Measurements from ENCODE around the gene CRISPLD2. TPM values are rescaled to one million over a fixed set of nuclear protein-coding genes. Genes with fewer than 3 reads are reported as not detected.

Gene CRISPLD2
- total RNA-seq, 5 donors from 2014 or later (not counting 1 experiment from before 2014, with no cell fraction given), result 0.76 to 2.8 (median 1.8) TPM

DNA sequence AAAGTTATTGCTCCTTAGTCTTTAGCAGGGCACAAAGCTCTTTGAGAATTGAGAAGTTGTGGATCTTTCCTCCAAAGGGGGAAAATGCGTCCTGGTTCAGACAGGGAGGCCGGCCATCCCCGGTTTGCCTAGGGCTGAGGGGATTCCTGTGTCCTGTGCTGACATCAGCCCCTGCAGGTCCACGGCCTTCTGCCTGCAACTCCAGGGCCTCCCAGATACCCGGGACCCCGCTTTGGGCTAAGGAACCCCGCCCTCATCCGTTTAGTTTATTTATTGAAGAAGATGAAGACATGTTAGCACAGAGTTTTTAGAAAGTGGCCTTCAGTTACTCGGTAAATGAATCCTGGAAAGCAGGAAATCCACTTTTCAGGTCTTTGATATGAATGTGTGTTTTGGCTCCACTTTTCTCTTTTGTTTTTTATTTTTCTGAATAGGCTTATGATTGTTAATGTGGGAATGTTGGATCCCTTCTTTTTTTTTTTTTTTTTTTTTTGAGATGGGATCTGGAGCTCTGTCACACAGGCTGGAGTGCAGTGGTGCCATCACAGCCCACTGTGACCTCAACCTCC is 65.6 kb downstream of the CRISPLD2 start:
- DNase-seq (no peak), ATAC-seq (replicated peaks in 1 of 4) (no peak)
- POLR2A ChIA-PET, result no interaction called here
- H3K27ac ChIP-seq (ENCODE audit: low read length), result no peak overlapping the region
- Mint-ChIP-seq H3K27ac (no peak overlapping the region), H3K27me3 (peaks cover 4 to 26% of the 10 kb centered on the region in 2 donors), H3K9me3 (peaks cover 2 to 4% (median 3%) of the 10 kb centered on the region in 3 donors), H3K36me3 (peaks cover 2% of the 10 kb centered on the region), H3K4me1 (peaks cover 0 to 10% (median 6%) of the 10 kb centered on the region in 3 donors), H3K4me3 (no peak overlapping the region)
- CTCF ChIA-PET, result interaction anchor here in 1 of 2 donors (0.6 kb wide), 1 partner anchor 801 kb away, joined by 3 read pairs; no protein-coding TSS in a partner anchor
- peaks cover 0 to 2% of the 10 kb centered on the region in 2 donors for H3K36me3 ChIP-seq (ENCODE audit: control insufficient read depth in 2 of 2, extremely low read depth in 1 of 2, insufficient read depth in 1 of 2, low read length in 1 of 2)
- no peak overlapping the region for H3K4me3 ChIP-seq (ENCODE audit: control insufficient read depth in 1 of 2, extremely low read depth in 1 of 2, low read length in 1 of 2)
- H3K9me3 ChIP-seq, result no peaks in the 10 kb centered on the region
- 44% methylated on average over 8 of the region's 9 CpGs for WGBS (ENCODE audit: insufficient coverage)
- peaks cover 0 to 34% of the 10 kb centered on the region in 2 experiments for H3K27me3 ChIP-seq (replicated peaks in 1 of 2; ENCODE audit: control insufficient read depth in 2 of 2, extremely low read depth in 1 of 2, insufficient read depth in 2 of 2, low read length in 1 of 2)
- H3K4me1 ChIP-seq (ENCODE audit: control insufficient read depth in 1 of 2, extremely low read depth in 1 of 2, insufficient read depth in 2 of 2, low read length in 2 of 2), result no peaks in the 10 kb centered on the region

DNA sequence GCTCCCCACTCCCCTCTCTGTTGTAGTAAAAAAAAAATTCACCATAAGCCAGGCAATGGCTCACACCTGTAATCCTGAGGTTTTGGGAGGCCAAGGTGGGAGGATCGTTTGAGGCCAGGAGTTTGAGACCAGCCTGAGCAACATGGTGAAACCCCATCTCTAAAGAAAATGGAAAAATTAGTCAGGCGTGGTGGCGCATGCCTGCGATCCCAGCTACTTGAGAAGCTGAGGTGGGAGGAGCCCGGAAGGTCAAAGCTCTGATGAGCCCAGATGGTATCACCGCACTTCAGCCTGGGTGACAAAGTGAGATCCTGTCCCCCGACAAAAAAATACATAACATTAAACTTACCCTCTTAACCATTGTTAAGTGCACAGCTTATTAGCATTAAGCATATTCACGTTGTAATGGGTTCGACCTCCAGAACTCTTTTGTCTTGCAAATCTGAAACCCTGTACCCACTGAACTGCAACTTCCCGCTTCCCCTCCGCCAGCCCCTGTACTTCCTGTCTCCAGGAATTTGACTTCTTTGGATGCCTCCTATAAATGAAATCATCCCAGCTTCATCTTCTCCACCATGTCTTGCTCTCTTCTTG is 66.8 kb downstream of the CRISPLD2 start:
- ATAC-seq (replicated peaks in 1 of 4), result no peak
- no peak overlapping the region for H3K27ac Mint-ChIP-seq
- 87% methylated on average over 8 of the region's 11 CpGs for WGBS (ENCODE audit: insufficient coverage)

DNA sequence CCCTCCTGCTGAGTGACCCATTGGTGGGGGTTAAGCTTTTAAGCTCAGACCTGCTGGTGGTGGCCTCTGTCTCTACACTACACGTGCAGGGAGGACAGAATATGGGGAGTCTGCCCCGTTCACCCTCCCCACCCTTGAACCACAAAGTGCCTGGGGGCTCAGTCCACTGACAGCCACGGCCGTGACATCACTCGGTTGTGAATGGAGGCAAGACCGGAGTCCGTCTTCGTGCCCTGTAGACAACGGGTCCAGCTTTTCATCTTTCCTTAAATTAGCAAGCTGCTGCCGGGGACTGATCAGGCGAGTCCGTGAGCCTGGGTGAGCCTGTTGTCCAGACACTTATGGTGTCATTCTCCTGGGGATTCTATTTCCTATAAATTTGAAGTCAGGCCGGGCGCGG is 67.4 kb downstream of the CRISPLD2 start:
- no peak overlapping the region for H3K4me3 ChIP-seq (ENCODE audit: control insufficient read depth in 1 of 2, extremely low read depth in 1 of 2, low read length in 1 of 2)
- no peak overlapping the region for H3K27ac ChIP-seq (ENCODE audit: low read length)
- no peak for DNase-seq
- Mint-ChIP-seq H3K27ac (no peak overlapping the region), H3K36me3 (no peaks in the 10 kb centered on the region), H3K27me3 (peaks cover 4 to 31% of the 10 kb centered on the region in 2 donors), H3K9me3 (no peaks in the 10 kb centered on the region), H3K4me1 (peaks cover 0 to 10% (median 6%) of the 10 kb centered on the region in 3 donors), H3K4me3 (no peak overlapping the region)
- 90% methylated on average over 12 of the region's 15 CpGs for WGBS (ENCODE audit: insufficient coverage)
- ChIA-PET POLR2A (no interaction called here), CTCF (no interaction called here)
- H3K9me3 ChIP-seq, result no peaks in the 10 kb centered on the region
- H3K4me1 ChIP-seq (ENCODE audit: control insufficient read depth in 1 of 2, extremely low read depth in 1 of 2, insufficient read depth in 2 of 2, low read length in 2 of 2), result no peaks in the 10 kb centered on the region
- H3K36me3 ChIP-seq (ENCODE audit: control insufficient read depth in 2 of 2, extremely low read depth in 1 of 2, insufficient read depth in 1 of 2, low read length in 1 of 2), result peaks cover 0 to 2% of the 10 kb centered on the region in 2 donors
- peaks cover 0 to 40% of the 10 kb centered on the region in 2 experiments for H3K27me3 ChIP-seq (replicated peaks in 1 of 2; ENCODE audit: control insufficient read depth in 2 of 2, extremely low read depth in 1 of 2, insufficient read depth in 2 of 2, low read length in 1 of 2)
- no peak for ATAC-seq (replicated peaks in 1 of 4)

More for the DNA sequence above, 66.8 kb downstream of the CRISPLD2 start:
- peaks cover 0 to 2% of the 10 kb centered on the region in 2 donors for H3K36me3 ChIP-seq (ENCODE audit: control insufficient read depth in 2 of 2, extremely low read depth in 1 of 2, insufficient read depth in 1 of 2, low read length in 1 of 2)
- H3K4me3 ChIP-seq (ENCODE audit: control insufficient read depth in 1 of 2, extremely low read depth in 1 of 2, low read length in 1 of 2), result no peak overlapping the region
- no peak for DNase-seq
- peaks cover 2% of the 10 kb centered on the region for H3K36me3 Mint-ChIP-seq
- H3K27ac ChIP-seq (ENCODE audit: low read length), result no peak overlapping the region
- H3K27me3 ChIP-seq (replicated peaks in 1 of 2; ENCODE audit: control insufficient read depth in 2 of 2, extremely low read depth in 1 of 2, insufficient read depth in 2 of 2, low read length in 1 of 2), result peaks cover 0 to 35% of the 10 kb centered on the region in 2 experiments
- H3K9me3 Mint-ChIP-seq, result peaks cover 2 to 4% (median 3%) of the 10 kb centered on the region in 3 donors
- H3K4me1 ChIP-seq (ENCODE audit: control insufficient read depth in 1 of 2, extremely low read depth in 1 of 2, insufficient read depth in 2 of 2, low read length in 2 of 2), result no peaks in the 10 kb centered on the region
- peaks cover 4 to 31% of the 10 kb centered on the region in 2 donors for H3K27me3 Mint-ChIP-seq
- H3K4me1 Mint-ChIP-seq, result peaks cover 0 to 10% (median 6%) of the 10 kb centered on the region in 3 donors
- no peak overlapping the region for H3K4me3 Mint-ChIP-seq
- ChIA-PET CTCF (interaction anchor here in 1 of 2 donors (0.7 kb wide), 1 partner anchor 47 kb away, joined by 3 read pairs; no protein-coding TSS in a partner anchor), POLR2A (no interaction called here)
- no peaks in the 10 kb centered on the region for H3K9me3 ChIP-seq

DNA sequence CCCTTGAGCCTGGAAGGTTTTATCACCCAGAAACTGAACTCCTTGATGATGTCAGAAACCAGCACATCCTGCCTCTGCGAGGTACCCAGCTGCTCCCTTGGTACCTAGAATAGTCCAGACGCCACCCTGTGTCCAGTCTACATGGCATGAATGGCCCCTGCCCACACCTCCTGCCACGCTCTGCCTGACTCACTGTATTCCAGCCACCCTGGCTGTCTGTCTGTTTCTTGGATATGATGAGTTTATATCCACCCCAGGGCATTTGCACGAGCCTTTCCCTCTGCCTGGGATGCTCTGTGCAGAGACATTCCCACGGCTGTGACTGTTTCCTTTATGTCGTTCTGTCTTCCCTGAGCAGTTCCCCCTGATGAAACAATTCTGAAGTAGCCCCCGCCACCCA is 68.7 kb downstream of the CRISPLD2 start:
- no peak overlapping the region for H3K27ac Mint-ChIP-seq
- no peak for ATAC-seq (replicated peaks in 1 of 4)
- ChIA-PET CTCF (no interaction called here), POLR2A (no interaction called here)
- Histone ChIP-seq H3K9me3 (no peaks in the 10 kb centered on the region), H3K4me1 (ENCODE audit: control insufficient read depth in 1 of 2, extremely low read depth in 1 of 2, insufficient read depth in 2 of 2, low read length in 2 of 2) (no peaks in the 10 kb centered on the region), H3K36me3 (ENCODE audit: control insufficient read depth in 2 of 2, extremely low read depth in 1 of 2, insufficient read depth in 1 of 2, low read length in 1 of 2) (no peaks in the 10 kb centered on the region), H3K27me3 (replicated peaks in 1 of 2; ENCODE audit: control insufficient read depth in 2 of 2, extremely low read depth in 1 of 2, insufficient read depth in 2 of 2, low read length in 1 of 2) (peaks cover 0 to 46% of the 10 kb centered on the region in 2 experiments), H3K4me3 (ENCODE audit: control insufficient read depth in 1 of 2, extremely low read depth in 1 of 2, low read length in 1 of 2) (no peak overlapping the region), H3K27ac (ENCODE audit: low read length) (no peak overlapping the region)
- no peaks in the 10 kb centered on the region for H3K36me3 Mint-ChIP-seq
- peaks cover 0 to 10% (median 6%) of the 10 kb centered on the region in 3 donors for H3K4me1 Mint-ChIP-seq
- no peaks in the 10 kb centered on the region for H3K9me3 Mint-ChIP-seq
- H3K27me3 Mint-ChIP-seq, result peaks cover 4 to 31% of the 10 kb centered on the region in 2 donors
- 78% methylated on average over 6 of the region's 7 CpGs for WGBS (ENCODE audit: insufficient coverage)
- H3K4me3 Mint-ChIP-seq, result no peak overlapping the region
- DNase-seq, result no peak

DNA sequence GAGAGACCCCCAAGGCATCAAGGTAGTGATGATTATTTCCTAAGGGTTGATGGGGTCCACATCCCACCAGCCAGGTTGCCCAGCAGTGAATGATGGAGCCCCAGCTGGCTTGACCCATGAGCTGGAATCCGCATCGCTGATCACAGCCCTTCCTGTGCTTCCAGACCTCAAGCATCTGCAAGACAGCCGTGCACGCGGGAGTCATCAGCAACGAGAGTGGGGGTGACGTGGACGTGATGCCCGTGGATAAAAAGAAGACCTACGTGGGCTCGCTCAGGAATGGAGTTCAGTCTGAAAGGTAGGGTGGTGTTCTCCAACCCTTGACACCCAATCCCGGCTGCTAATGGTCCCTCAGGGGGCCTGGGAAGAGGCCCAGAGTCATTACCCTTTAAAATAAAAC is 69.3 kb downstream of the CRISPLD2 start:
- ATAC-seq (replicated peaks in 1 of 4) (no peak), DNase-seq (no peak)
- H3K36me3 ChIP-seq (ENCODE audit: control insufficient read depth in 2 of 2, extremely low read depth in 1 of 2, insufficient read depth in 1 of 2, low read length in 1 of 2), result no peaks in the 10 kb centered on the region
- H3K4me1 Mint-ChIP-seq, result peaks cover 0 to 10% (median 6%) of the 10 kb centered on the region in 3 donors
- H3K4me3 ChIP-seq (ENCODE audit: control insufficient read depth in 1 of 2, extremely low read depth in 1 of 2, low read length in 1 of 2), result no peak overlapping the region
- peaks cover 0 to 51% of the 10 kb centered on the region in 2 experiments for H3K27me3 ChIP-seq (replicated peaks in 1 of 2; ENCODE audit: control insufficient read depth in 2 of 2, extremely low read depth in 1 of 2, insufficient read depth in 2 of 2, low read length in 1 of 2)
- CTCF ChIA-PET, result no interaction called here
- H3K27ac ChIP-seq (ENCODE audit: low read length), result no peak overlapping the region
- POLR2A ChIA-PET, result no interaction called here
- peaks cover 4 to 30% of the 10 kb centered on the region in 2 donors for H3K27me3 Mint-ChIP-seq
- 80% methylated on average over 7 of the region's 12 CpGs for WGBS (ENCODE audit: insufficient coverage)
- no peak overlapping the region for H3K4me3 Mint-ChIP-seq
- H3K36me3 Mint-ChIP-seq, result no peaks in the 10 kb centered on the region
- H3K4me1 ChIP-seq (ENCODE audit: control insufficient read depth in 1 of 2, extremely low read depth in 1 of 2, insufficient read depth in 2 of 2, low read length in 2 of 2), result no peaks in the 10 kb centered on the region
- H3K9me3 Mint-ChIP-seq, result no peaks in the 10 kb centered on the region
- H3K9me3 ChIP-seq, result no peaks in the 10 kb centered on the region
- H3K27ac Mint-ChIP-seq, result no peak overlapping the region

DNA sequence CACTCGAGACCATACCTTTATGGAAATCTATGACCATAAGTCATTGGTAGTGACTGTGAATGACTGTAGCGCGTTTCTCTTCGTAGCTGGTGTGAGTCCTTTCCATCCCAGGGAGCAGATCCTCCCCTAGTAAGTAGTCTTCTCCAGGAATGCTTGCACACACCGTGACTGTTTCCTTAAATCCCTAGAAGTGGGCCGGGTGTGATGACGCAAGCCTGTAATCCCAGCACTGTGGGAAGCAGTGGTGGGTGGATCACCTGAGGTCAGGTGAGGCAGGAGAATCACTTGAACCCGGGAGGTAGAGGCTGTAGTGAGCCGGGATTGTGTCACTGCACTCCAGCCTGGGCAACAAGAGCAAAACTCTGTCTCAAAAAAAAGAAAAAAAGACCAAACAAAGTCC is 70.6 kb downstream of the CRISPLD2 start:
- CTCF ChIA-PET, result interaction anchor here in 1 of 2 donors (0.6 kb wide), 1 partner anchor 67 kb away, joined by 4 read pairs; no protein-coding TSS in a partner anchor
- POLR2A ChIA-PET, result no interaction called here
- Mint-ChIP-seq H3K27me3 (peaks cover 4 to 25% of the 10 kb centered on the region in 2 donors), H3K36me3 (no peaks in the 10 kb centered on the region), H3K4me3 (no peak overlapping the region), H3K27ac (no peak overlapping the region), H3K4me1 (peaks cover 0 to 2% (median 0%) of the 10 kb centered on the region in 3 donors), H3K9me3 (no peaks in the 10 kb centered on the region)
- Histone ChIP-seq H3K4me3 (ENCODE audit: control insufficient read depth in 1 of 2, extremely low read depth in 1 of 2, low read length in 1 of 2) (no peak overlapping the region), H3K27ac (ENCODE audit: low read length) (no peak overlapping the region), H3K4me1 (ENCODE audit: control insufficient read depth in 1 of 2, extremely low read depth in 1 of 2, insufficient read depth in 2 of 2, low read length in 2 of 2) (no peaks in the 10 kb centered on the region), H3K36me3 (ENCODE audit: control insufficient read depth in 2 of 2, extremely low read depth in 1 of 2, insufficient read depth in 1 of 2, low read length in 1 of 2) (no peaks in the 10 kb centered on the region), H3K9me3 (no peaks in the 10 kb centered on the region), H3K27me3 (replicated peaks in 1 of 2; ENCODE audit: control insufficient read depth in 2 of 2, extremely low read depth in 1 of 2, insufficient read depth in 2 of 2, low read length in 1 of 2) (peaks cover 0 to 49% of the 10 kb centered on the region in 2 experiments)
- no CpG with 5 or more reads among the region's 9 CpGs for WGBS (ENCODE audit: insufficient coverage)
- no peak for ATAC-seq (replicated peaks in 1 of 4)
- no peak for DNase-seq
